GM23338 (cell line): Measurements from ENCODE around the gene MKKS. TPM values are rescaled to one million over a fixed set of nuclear protein-coding genes. Genes with fewer than 3 reads are reported as not detected.

Experiments
- ATAC-seq: fragments of 200-7000 bp; cut with Tn5 transposase; 3 replicates; pipeline ENCODE4 v1.9.1; 2020
- DNase-seq: peaks from one replicate; pipeline ENCODE4 v3.0.0-alpha.2; 2015; ENCODE audit warnings: low spot score
- H2AFZ ChIP-seq: fragments of 200-600 bp; sonication (generic); 2 replicates; pipeline ENCODE4 v1.8.0; 2016; ENCODE audit warnings: antibody characterized with exemption, mild to moderate bottlenecking, moderate library complexity
- H3F3A ChIP-seq: fragments of 200-600 bp; sonication (generic); replicated peaks from 2 replicates; pipeline ENCODE4 v1.8.0; 2017; ENCODE audit warnings: antibody characterized with exemption, mixed run types, low read depth
- H3K27ac ChIP-seq: fragments of 200-600 bp; sonication (generic); 2 replicates; pipeline ENCODE4 v1.6.1; 2016; ENCODE audit warnings: low read depth
- H3K27me3 ChIP-seq: fragments of 200-600 bp; sonication (generic); 2 replicates; pipeline ENCODE4 v1.8.0; 2016; ENCODE audit warnings: mild to moderate bottlenecking, mixed run types, moderate library complexity; ENCODE audit not compliant: insufficient read depth
- H3K36me3 ChIP-seq: fragments of 200-600 bp; sonication (generic); 2 replicates; pipeline ENCODE4 v1.8.0; 2016; ENCODE audit warnings: mild to moderate bottlenecking; ENCODE audit not compliant: insufficient read depth
- H3K4me1 ChIP-seq: fragments of 200-600 bp; sonication (generic); 2 replicates; pipeline ENCODE4 v1.8.0; 2016; ENCODE audit warnings: mild to moderate bottlenecking, moderate library complexity; ENCODE audit not compliant: insufficient read depth
- H3K4me2 ChIP-seq: fragments of 200-600 bp; sonication (generic); 2 replicates; pipeline ENCODE4 v1.7.1; 2017; ENCODE audit warnings: mixed run types
- H3K4me3 ChIP-seq: fragments of 200-600 bp; sonication (generic); 2 replicates; pipeline ENCODE4 v1.6.1; 2016; ENCODE audit warnings: mixed run types
- H3K79me2 ChIP-seq: fragments of 200-600 bp; sonication (generic); replicated peaks from 2 replicates; pipeline ENCODE4 v1.8.0; 2017; ENCODE audit warnings: mild to moderate bottlenecking; ENCODE audit not compliant: insufficient read depth
- H3K9me2 ChIP-seq: fragments of 200-600 bp; sonication (generic); 2 replicates; pipeline ENCODE4 v1.8.0; 2017; ENCODE audit not compliant: insufficient read depth
- H4K20me1 ChIP-seq: fragments of 200-600 bp; sonication (generic); replicated peaks from 2 replicates; pipeline ENCODE4 v1.8.0; 2017; ENCODE audit warnings: mild to moderate bottlenecking; ENCODE audit not compliant: insufficient read depth
- H3K27ac Mint-ChIP-seq: 2 replicates; pipeline ENCODE4 v1.8.0; 2020; ENCODE audit warnings: inconsistent platforms, mild to moderate bottlenecking, moderate library complexity, mixed read lengths
- H3K27me3 Mint-ChIP-seq: 3 replicates; pipeline ENCODE4 v1.8.0; 2022; ENCODE audit warnings: low read depth, mild to moderate bottlenecking, moderate library complexity, mixed read lengths, inconsistent platforms; ENCODE audit not compliant: insufficient read depth, poor library complexity
- H3K36me3 Mint-ChIP-seq: 3 replicates; pipeline ENCODE4 v1.8.0; 2021; ENCODE audit warnings: low read depth, mild to moderate bottlenecking, inconsistent platforms, moderate library complexity, mixed read lengths
- H3K4me1 Mint-ChIP-seq: 3 replicates; pipeline ENCODE4 v1.8.0; 2020; ENCODE audit warnings: mild to moderate bottlenecking, inconsistent platforms, mixed read lengths
- H3K4me3 Mint-ChIP-seq: 3 replicates; pipeline ENCODE4 v1.8.0; 2021; ENCODE audit warnings: moderate library complexity, mild to moderate bottlenecking, inconsistent platforms, mixed read lengths
- H3K9me3 Mint-ChIP-seq: 3 replicates; pipeline ENCODE4 v1.8.0; 2020; ENCODE audit warnings: moderate library complexity, mild to moderate bottlenecking, inconsistent platforms, mixed read lengths
- EZH2phosphoT487 ChIP-seq: fragments of 200-600 bp; sonication (generic); IDR thresholded peaks from one replicate; pipeline ENCODE4 v1.8.1; 2018; ENCODE audit warnings: antibody characterized with exemption; ENCODE audit not compliant: unreplicated experiment
- JUNB ChIP-seq: IDR thresholded peaks from one replicate; pipeline ENCODE4 v1.6.1; 2016; ENCODE audit warnings: antibody characterized with exemption; ENCODE audit not compliant: unreplicated experiment
- POLR2AphosphoS5 ChIP-seq: IDR thresholded peaks from 2 replicates; pipeline ENCODE4 v1.6.1; 2016; ENCODE audit warnings: antibody characterized with exemption, low read depth
- STAT1 ChIP-seq: IDR thresholded peaks from one replicate; pipeline ENCODE4 v1.6.1; 2016; ENCODE audit warnings: antibody characterized with exemption; ENCODE audit not compliant: unreplicated experiment
- ZNF114 ChIP-seq: fragments of 250-450 bp; sonication (Bioruptor Pico); IDR thresholded peaks from 2 replicates; pipeline ENCODE4 v1.5.0; 2020; ENCODE audit warnings: mild to moderate bottlenecking, moderate library complexity
- polyA plus RNA-seq: library from polyadenylated mRNA; unstranded; fragments of >200 nt; fragmentation: Nextera tagmentation; extraction: Ambion mirVana; gene quantifications from 2 replicates; pipeline ENCODE4 v1.2.1, GENCODE V29; 2016
- total RNA-seq: library from RNA; depleted of rRNA; stranded (reverse); fragments of >200 nt; shearing (Covaris generic); gene quantifications from 2 replicates; pipeline ENCODE4 v1.2.3, GENCODE V29; 2014
- TF ChIP-seq, protein P1 (sequence below): IDR thresholded peaks from one replicate; pipeline ENCODE4 v1.6.1; 2018; ENCODE audit warnings: antibody characterized with exemption; ENCODE audit not compliant: unreplicated experiment
- TF ChIP-seq, protein P2 (sequence below): IDR thresholded peaks from 2 replicates; pipeline ENCODE4 v1.6.1; 2016; ENCODE audit warnings: antibody characterized with exemption

MKKS gene
- total and polyA plus RNA-seq, 2 experiments from 2014 or later = 13.4 to 16.7 TPM

DNA sequence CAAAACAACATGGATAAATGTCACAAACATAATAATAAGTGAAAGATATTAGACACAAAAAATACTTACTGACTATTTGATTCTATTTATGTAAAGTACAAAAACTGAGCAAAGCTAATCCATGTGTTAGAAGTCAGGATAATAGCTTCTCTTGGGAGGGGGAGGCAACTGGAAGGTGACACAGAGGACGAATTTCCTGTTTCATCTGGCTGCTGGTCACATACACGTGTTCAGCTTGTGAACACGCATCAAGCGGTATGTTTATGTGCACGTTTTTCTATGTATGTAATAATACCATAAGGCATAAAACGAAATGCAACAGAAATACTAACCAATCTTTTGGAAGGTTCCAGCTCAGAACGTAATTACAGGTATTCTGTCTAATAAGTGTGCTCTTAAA, 54.3 kb downstream of the MKKS start:
- Histone ChIP-seq H3K79me2 (no peaks in the 10 kb centered on the region), H3K36me3 (no peaks in the 10 kb centered on the region), H3K4me2 (no peak overlapping the region), H3K4me3 (no peak overlapping the region), H4K20me1 (no peaks in the 10 kb centered on the region), H3K9me2 (no peaks in the 10 kb centered on the region), H3K4me1 (no peaks in the 10 kb centered on the region), H3K27ac (no peak overlapping the region), H3F3A (no peaks in the 10 kb centered on the region), H2AFZ (no peak overlapping the region), H3K27me3 (no peaks in the 10 kb centered on the region)
- H3K27me3 Mint-ChIP-seq = peaks cover 2% of the 10 kb centered on the region
- H3K4me3 Mint-ChIP-seq = no peak overlapping the region
- peaks cover 17% of the 10 kb centered on the region for H3K9me3 Mint-ChIP-seq
- H3K4me1 Mint-ChIP-seq = no peaks in the 10 kb centered on the region
- H3K27ac Mint-ChIP-seq = no peak overlapping the region
- TF ChIP-seq ZNF114 (no peak), EZH2phosphoT487 (no peak)
- TF ChIP-seq, protein P1, sequence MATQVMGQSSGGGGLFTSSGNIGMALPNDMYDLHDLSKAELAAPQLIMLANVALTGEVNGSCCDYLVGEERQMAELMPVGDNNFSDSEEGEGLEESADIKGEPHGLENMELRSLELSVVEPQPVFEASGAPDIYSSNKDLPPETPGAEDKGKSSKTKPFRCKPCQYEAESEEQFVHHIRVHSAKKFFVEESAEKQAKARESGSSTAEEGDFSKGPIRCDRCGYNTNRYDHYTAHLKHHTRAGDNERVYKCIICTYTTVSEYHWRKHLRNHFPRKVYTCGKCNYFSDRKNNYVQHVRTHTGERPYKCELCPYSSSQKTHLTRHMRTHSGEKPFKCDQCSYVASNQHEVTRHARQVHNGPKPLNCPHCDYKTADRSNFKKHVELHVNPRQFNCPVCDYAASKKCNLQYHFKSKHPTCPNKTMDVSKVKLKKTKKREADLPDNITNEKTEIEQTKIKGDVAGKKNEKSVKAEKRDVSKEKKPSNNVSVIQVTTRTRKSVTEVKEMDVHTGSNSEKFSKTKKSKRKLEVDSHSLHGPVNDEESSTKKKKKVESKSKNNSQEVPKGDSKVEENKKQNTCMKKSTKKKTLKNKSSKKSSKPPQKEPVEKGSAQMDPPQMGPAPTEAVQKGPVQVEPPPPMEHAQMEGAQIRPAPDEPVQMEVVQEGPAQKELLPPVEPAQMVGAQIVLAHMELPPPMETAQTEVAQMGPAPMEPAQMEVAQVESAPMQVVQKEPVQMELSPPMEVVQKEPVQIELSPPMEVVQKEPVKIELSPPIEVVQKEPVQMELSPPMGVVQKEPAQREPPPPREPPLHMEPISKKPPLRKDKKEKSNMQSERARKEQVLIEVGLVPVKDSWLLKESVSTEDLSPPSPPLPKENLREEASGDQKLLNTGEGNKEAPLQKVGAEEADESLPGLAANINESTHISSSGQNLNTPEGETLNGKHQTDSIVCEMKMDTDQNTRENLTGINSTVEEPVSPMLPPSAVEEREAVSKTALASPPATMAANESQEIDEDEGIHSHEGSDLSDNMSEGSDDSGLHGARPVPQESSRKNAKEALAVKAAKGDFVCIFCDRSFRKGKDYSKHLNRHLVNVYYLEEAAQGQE = no peak
- TF ChIP-seq, protein P2, sequence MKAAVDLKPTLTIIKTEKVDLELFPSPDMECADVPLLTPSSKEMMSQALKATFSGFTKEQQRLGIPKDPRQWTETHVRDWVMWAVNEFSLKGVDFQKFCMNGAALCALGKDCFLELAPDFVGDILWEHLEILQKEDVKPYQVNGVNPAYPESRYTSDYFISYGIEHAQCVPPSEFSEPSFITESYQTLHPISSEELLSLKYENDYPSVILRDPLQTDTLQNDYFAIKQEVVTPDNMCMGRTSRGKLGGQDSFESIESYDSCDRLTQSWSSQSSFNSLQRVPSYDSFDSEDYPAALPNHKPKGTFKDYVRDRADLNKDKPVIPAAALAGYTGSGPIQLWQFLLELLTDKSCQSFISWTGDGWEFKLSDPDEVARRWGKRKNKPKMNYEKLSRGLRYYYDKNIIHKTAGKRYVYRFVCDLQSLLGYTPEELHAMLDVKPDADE = no peak
- peaks cover 17% of the 10 kb centered on the region; the same call in 2 of the 3 replicates for H3K36me3 Mint-ChIP-seq
- no peak for ATAC-seq
- DNase-seq = no peak

DNA sequence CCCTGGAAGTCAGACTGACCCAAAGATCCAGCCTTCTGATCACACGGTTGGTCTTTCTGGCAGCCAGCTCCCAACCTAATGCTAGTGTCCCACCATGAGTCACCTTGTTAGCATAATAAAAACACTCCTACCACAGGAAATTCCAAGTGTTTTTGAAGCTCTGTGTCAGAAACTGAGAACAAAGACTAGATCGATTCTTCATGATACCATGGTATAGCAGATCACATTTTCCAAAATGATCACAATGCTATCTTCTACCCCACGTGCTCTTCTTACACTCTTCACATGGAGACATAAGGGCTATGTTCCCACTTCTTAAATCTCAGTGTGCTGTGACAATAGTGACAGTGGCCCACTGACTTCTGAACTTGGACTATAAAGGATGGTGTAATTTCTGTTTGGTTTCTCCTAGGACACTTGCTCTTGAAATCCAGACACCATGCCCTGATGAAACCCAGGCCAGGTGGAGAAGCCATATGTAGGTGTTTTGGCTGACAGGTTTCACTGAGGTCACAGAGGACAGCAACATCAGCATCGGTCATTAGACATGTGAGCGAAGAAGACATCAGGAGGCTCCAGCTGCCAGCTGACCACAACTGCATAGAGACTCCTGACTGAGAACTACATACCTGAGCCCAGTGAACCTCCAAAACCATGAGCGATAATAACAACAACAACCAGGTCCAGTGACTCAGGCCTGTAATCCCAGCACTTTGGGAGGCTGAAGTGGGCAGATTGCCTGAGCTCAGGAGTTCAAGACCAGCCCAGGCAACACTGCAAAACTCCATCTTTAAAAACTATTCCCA, 57.5 kb downstream of the MKKS start:
- ATAC-seq = no peak
- H3K9me3 Mint-ChIP-seq = peaks cover 22% of the 10 kb centered on the region

More for the DNA sequence above, 57.5 kb downstream of the MKKS start:
- Histone ChIP-seq H3K27ac (no peak overlapping the region), H4K20me1 (no peaks in the 10 kb centered on the region), H2AFZ (no peak overlapping the region), H3F3A (no peaks in the 10 kb centered on the region), H3K36me3 (no peaks in the 10 kb centered on the region), H3K4me3 (no peak overlapping the region), H3K27me3 (no peaks in the 10 kb centered on the region), H3K4me1 (no peaks in the 10 kb centered on the region), H3K4me2 (no peak overlapping the region), H3K9me2 (no peaks in the 10 kb centered on the region; the same call in 1 of the 2 replicates), H3K79me2 (no peaks in the 10 kb centered on the region)
- H3K4me1 Mint-ChIP-seq = no peaks in the 10 kb centered on the region
- H3K27me3 Mint-ChIP-seq = peaks cover 2% of the 10 kb centered on the region
- no peak overlapping the region for H3K4me3 Mint-ChIP-seq
- DNase-seq = no peak
- peaks cover 17% of the 10 kb centered on the region; the same call in 2 of the 3 replicates for H3K36me3 Mint-ChIP-seq
- TF ChIP-seq JUNB (no peak), ZNF114 (no peak), STAT1 (no peak), POLR2AphosphoS5 (no peak)
- no peak overlapping the region for H3K27ac Mint-ChIP-seq
